SK-N-SH (cell line): ENCODE results near the gene TMEM59. TPM values are rescaled to one million over a fixed set of nuclear protein-coding genes. Genes with fewer than 3 reads are reported as not detected.

Experiments used
- CTCF ChIA-PET: fragments of 300-600, 350-600 bp; formaldehyde crosslinking; extraction: SDS; loops from one replicate; lab custom pipeline; 2021; lab: Yijun Ruan, JAX
- POLR2A ChIA-PET: fragments of 350-600 bp; sonication (Branson Sonifier 250); formaldehyde crosslinking; extraction: SDS; loops from one replicate; lab custom pipeline; 2020; ENCODE audit warnings: antibody characterized with exemption, inconsistent platforms; lab: Yijun Ruan, JAX
- DNase-seq: peaks from one replicate; pipeline ENCODE4 v3.0.0; 2012
- H2AFZ ChIP-seq: fragments of 200-600 bp; sonication (generic); 2 replicates; pipeline ENCODE4 v1.8.1; 2016; ENCODE audit warnings: antibody characterized with exemption, mild to moderate bottlenecking, low read depth
- H3F3A ChIP-seq: fragments of 200-600 bp; sonication (generic); replicated peaks from 2 replicates; pipeline ENCODE3; 2016; ENCODE audit warnings: antibody characterized with exemption, mild to moderate bottlenecking; ENCODE audit not compliant: insufficient read depth
- H3K27ac ChIP-seq, 2 experiments: fragments of 200-500 bp in 1 of 2; fragments of 200-600 bp in 1 of 2; sonication (Bioruptor generic) in 1 of 2; sonication (generic), shearing (Covaris generic) in 1 of 2; 2 replicates each; pipeline versions ENCODE4 v1.5.1 to v1.6.1; 2014 to 2016; ENCODE audit warnings: low read depth in 2 of 2, inconsistent platforms in 1 of 2, low read length in 1 of 2, mild to moderate bottlenecking in 1 of 2, mixed read lengths in 1 of 2
- H3K27me3 ChIP-seq: fragments of 200-600 bp; sonication (generic), shearing (Covaris generic); 2 replicates; pipeline ENCODE4 v1.6.1; 2016; ENCODE audit warnings: mixed run types; ENCODE audit not compliant: insufficient read depth
- H3K36me3 ChIP-seq, 2 experiments: fragments of 200-500 bp in 1 of 2; fragments of 200-600 bp in 1 of 2; sonication (Bioruptor generic) in 1 of 2; sonication (generic) in 1 of 2; replicated peaks in 1 of 2; 2 replicates each; pipeline versions ENCODE3 to v1.5.1; 2014 to 2016; ENCODE audit warnings: low read length in 1 of 2, mild to moderate bottlenecking in 1 of 2; ENCODE audit not compliant: insufficient read depth in 2 of 2, control insufficient read depth in 1 of 2
- H3K4me1 ChIP-seq, 2 experiments: fragments of 200-500 bp in 1 of 2; fragments of 200-600 bp in 1 of 2; sonication (Bioruptor generic) in 1 of 2; sonication (generic), shearing (Covaris generic) in 1 of 2; 2 replicates each; pipeline versions ENCODE4 v1.5.1 to v1.6.1; 2014 to 2016; ENCODE audit warnings: low read depth in 1 of 2, low read length in 1 of 2, mixed run types in 1 of 2; ENCODE audit not compliant: insufficient read depth in 2 of 2, control insufficient read depth in 1 of 2
- H3K4me2 ChIP-seq: fragments of 200-600 bp; sonication (generic), shearing (Covaris generic); 2 replicates; pipeline ENCODE4 v1.6.1; 2017; ENCODE audit warnings: mixed run types
- H3K4me3 ChIP-seq, 2 experiments: fragments of 200-500 bp in 1 of 2; fragments of 200-600 bp in 1 of 2; sonication (Bioruptor generic) in 1 of 2; sonication (generic), shearing (Covaris generic) in 1 of 2; 2 replicates each; pipeline versions ENCODE4 v1.5.1 to v1.8.1; 2014 to 2016; ENCODE audit warnings: low read depth in 2 of 2, inconsistent platforms in 1 of 2, low read length in 1 of 2, mild to moderate bottlenecking in 1 of 2, mixed read lengths in 1 of 2, moderate library complexity in 1 of 2
- H3K79me2 ChIP-seq: fragments of 200-600 bp; sonication (generic); 2 replicates; pipeline ENCODE4 v1.8.1; 2017; ENCODE audit warnings: mild to moderate bottlenecking; ENCODE audit not compliant: insufficient read depth
- H3K9ac ChIP-seq: fragments of 200-600 bp; sonication (generic); 2 replicates; pipeline ENCODE4 v1.6.1; 2017; ENCODE audit warnings: mixed run types
- H3K9me2 ChIP-seq: fragments of 200-600 bp; sonication (generic); 2 replicates; pipeline ENCODE4 v1.6.1; 2017; ENCODE audit warnings: mixed run types
- H3K9me3 ChIP-seq: fragments of 200-600 bp; sonication (generic); 2 replicates; pipeline ENCODE4 v1.6.1; 2017; ENCODE audit warnings: mixed run types, mild to moderate bottlenecking, moderate library complexity
- H4K20me1 ChIP-seq: fragments of 200-600 bp; sonication (generic); 2 replicates; pipeline ENCODE4 v1.6.1; 2017; ENCODE audit warnings: mild to moderate bottlenecking, mixed run types; ENCODE audit not compliant: insufficient read depth
- FOSL2 ChIP-seq: IDR thresholded peaks from 2 replicates; pipeline ENCODE4 v1.4.0; 2012; ENCODE audit warnings: low read depth, mild to moderate bottlenecking, moderate library complexity, borderline replicate concordance
- FOXM1 ChIP-seq: IDR thresholded peaks from 2 replicates; pipeline ENCODE4 v1.4.0; 2012; ENCODE audit warnings: low read depth, mild to moderate bottlenecking
- JUND ChIP-seq: IDR thresholded peaks from 2 replicates; pipeline ENCODE4 v1.4.0; 2012
- PBX3 ChIP-seq: IDR thresholded peaks from 2 replicates; pipeline ENCODE4; 2012
- RFX5 ChIP-seq: IDR thresholded peaks from 2 replicates; pipeline ENCODE4 v1.6.1; 2012; ENCODE audit warnings: mild to moderate bottlenecking, improper control_type of control experiment, low read length
- RXRA ChIP-seq: IDR thresholded peaks from 2 replicates; pipeline ENCODE4 v1.4.0; 2012; ENCODE audit warnings: low read depth, mild to moderate bottlenecking, borderline replicate concordance
- SIN3A ChIP-seq: IDR thresholded peaks from 2 replicates; pipeline ENCODE4 v1.6.1; 2012; ENCODE audit warnings: low read depth, mild to moderate bottlenecking, low read length, moderate library complexity, borderline replicate concordance
- SMC3 ChIP-seq: IDR thresholded peaks from 2 replicates; pipeline ENCODE4 v1.6.1; 2012; ENCODE audit warnings: low read depth, low read length, improper control_type of control experiment
- TAF1 ChIP-seq: IDR thresholded peaks from 2 replicates; pipeline ENCODE4 v1.6.1; 2012; ENCODE audit warnings: low read depth, mild to moderate bottlenecking, low read length, moderate library complexity, borderline replicate concordance
- TCF12 ChIP-seq: IDR thresholded peaks from 2 replicates; pipeline ENCODE4 v1.4.0; 2012
- USF1 ChIP-seq: IDR thresholded peaks from 2 replicates; pipeline ENCODE4 v1.4.0; 2012; ENCODE audit warnings: low read depth, borderline replicate concordance
- USF2 ChIP-seq: fragments of 150-350 bp; IDR thresholded peaks from 2 replicates; pipeline ENCODE4 v1.6.1; 2017; ENCODE audit warnings: antibody characterized with exemption, low read length, low read depth, borderline replicate concordance
- WGBS: methylation state at CpG from one replicate; pipeline ENCODE4 v1.1.6; 2017; ENCODE audit warnings: low lambda C conversion rate; 5-methylcytosine and 5-hydroxymethylcytosine counted together
- polyA plus RNA-seq, 3 experiments: library from polyadenylated mRNA; depleted of rRNA; stranded (reverse); fragments of >200 nt; gene quantifications; 2 replicates each; pipeline ENCODE4 v1.2.3, GENCODE V29; 2012

TMEM59 gene
- polyA plus RNA-seq, 1 of the 3 experiments (the other 2 are of a cell fraction) = 249 TPM

GRCh38 chr1:54047384-54048305, 5.4 kb downstream of the TMEM59 start:
- peaks cover 12% of the 10 kb centered on the region for H4K20me1 ChIP-seq
- no peak for TF ChIP-seq TAF1
- no peak for TF ChIP-seq FOXM1
- TF ChIP-seq RFX5 = no peak
- TF ChIP-seq JUND = no peak
- peak overlapping the region; percentile 15 for H3K4me2 ChIP-seq
- no peak overlapping the region for H3K9ac ChIP-seq
- peak overlapping the region in 1 of 2 experiments; percentile 46; a peak in 1 of 4 replicates for H3K27ac ChIP-seq
- H3K79me2 ChIP-seq = peaks cover 69% of the 10 kb centered on the region
- ChIA-PET POLR2A (no interaction called here), CTCF (interaction anchor here (1.0 to 1.9 kb wide), 4 partner anchors 16 to 169 kb away, joined by 3 to 5 read pairs (median 4); no protein-coding TSS in a partner anchor)
- H3K9me3 ChIP-seq = no peaks in the 10 kb centered on the region
- H3K4me1 ChIP-seq = peaks cover 0 to 13% of the 10 kb centered on the region in 2 experiments; a peak in 3 of 4 replicates
- DNase-seq = no peak
- H3K27me3 ChIP-seq = no peaks in the 10 kb centered on the region
- H3K9me2 ChIP-seq = no peaks in the 10 kb centered on the region
- WGBS = 84% methylated on average over 5 of the region's 5 CpGs
- peaks cover 5% of the 10 kb centered on the region for H3F3A ChIP-seq
- H2AFZ ChIP-seq = no peak overlapping the region
- no peak overlapping the region for H3K4me3 ChIP-seq
- H3K36me3 ChIP-seq = peaks cover 6 to 19% of the 10 kb centered on the region in 2 experiments

GRCh38 chr1:54046671-54047383, 6.2 kb downstream of the TMEM59 start:
- peaks cover 14 to 27% of the 10 kb centered on the region in 2 experiments for H3K36me3 ChIP-seq
- peak; percentile 34; the same call in 1 of the 2 replicates for TF ChIP-seq TCF12
- no peak for TF ChIP-seq USF2
- TF ChIP-seq, all 33 proteins: peak for 1
- ChIA-PET POLR2A (no interaction called here), CTCF (interaction anchor here (1.0 kb wide), 1 partner anchor 98 kb away, joined by 3 read pairs; no protein-coding TSS in a partner anchor)
- Histone ChIP-seq H3K27ac (peak overlapping the region; percentile 23 to 46), H3K9ac (no peak overlapping the region), H4K20me1 (peaks cover 12% of the 10 kb centered on the region), H3K79me2 (peaks cover 64% of the 10 kb centered on the region), H3F3A (peaks cover 5% of the 10 kb centered on the region), H2AFZ (no peak overlapping the region), H3K4me2 (peak overlapping the region; percentile 15), H3K9me2 (no peaks in the 10 kb centered on the region), H3K4me1 (peaks cover 0 to 13% of the 10 kb centered on the region in 2 experiments; a peak in 3 of 4 replicates), H3K4me3 (no peak overlapping the region), H3K9me3 (no peaks in the 10 kb centered on the region), H3K27me3 (no peaks in the 10 kb centered on the region)
- 61% methylated on average over 7 of the region's 7 CpGs for WGBS
- DNase-seq = no peak

- ChIA-PET POLR2A (no interaction called here), CTCF (no interaction called here)
- Histone ChIP-seq H3K79me2 (peaks cover 51% of the 10 kb centered on the region), H3K4me1 (peaks cover 0 to 13% of the 10 kb centered on the region in 2 experiments; a peak in 3 of 4 replicates), H3K4me2 (no peak overlapping the region), H2AFZ (no peak overlapping the region), H3K4me3 (no peak overlapping the region), H3K9me2 (no peaks in the 10 kb centered on the region), H3K27me3 (no peaks in the 10 kb centered on the region), H3K9ac (no peak overlapping the region), H3F3A (peaks cover 13% of the 10 kb centered on the region), H3K27ac (no peak overlapping the region), H3K9me3 (no peaks in the 10 kb centered on the region), H3K36me3 (peaks cover 28 to 41% of the 10 kb centered on the region in 2 experiments), H4K20me1 (peaks cover 12% of the 10 kb centered on the region)
- WGBS = 97% methylated on average over 2 of the region's 2 CpGs
- no peak for TF ChIP-seq RXRA
- no peak for TF ChIP-seq SMC3
- TF ChIP-seq SIN3A = no peak
- no peak for TF ChIP-seq USF1
- no peak for TF ChIP-seq PBX3
- no peak for TF ChIP-seq FOSL2
- DNase-seq = no peak
These were observed 7.5 kb downstream of the TMEM59 start for GRCh38 chr1:54045496-54045895.
